RWPE1 (cell line): Measurements from ENCODE around the gene ZNF436.
A peak's percentile ranks its signal among the peaks of the same experiment; 100 is the strongest.

ENCODE experiments used
- CTCF ChIA-PET: fragments of 350-600 bp; sonication (Branson Sonifier 250); formaldehyde crosslinking; extraction: SDS; loops from one replicate; lab custom pipeline; 2021; lab: Yijun Ruan, JAX
- POLR2A ChIA-PET: fragments of 400-600 bp; formaldehyde crosslinking; extraction: SDS; loops from one replicate; lab custom pipeline; 2020; ENCODE audit warnings: antibody characterized with exemption; ENCODE audit not compliant: low non-redundant PET; lab: Yijun Ruan, JAX
- DNase-seq: peaks from one replicate; pipeline ENCODE4 v3.0.0; 2012; ENCODE audit warnings: low spot score
- H3K27ac ChIP-seq: fragments of 450-650 bp; 2 replicates; pipeline ENCODE4 v1.5.1; 2017
- TF ChIP-seq, protein P1 (sequence below): fragments of 450-650 bp; conservative IDR thresholded peaks from 2 replicates; pipeline ENCODE4 v1.5.1; 2017; ENCODE audit warnings: low read depth, mild to moderate bottlenecking

Gene ZNF436

DNA sequence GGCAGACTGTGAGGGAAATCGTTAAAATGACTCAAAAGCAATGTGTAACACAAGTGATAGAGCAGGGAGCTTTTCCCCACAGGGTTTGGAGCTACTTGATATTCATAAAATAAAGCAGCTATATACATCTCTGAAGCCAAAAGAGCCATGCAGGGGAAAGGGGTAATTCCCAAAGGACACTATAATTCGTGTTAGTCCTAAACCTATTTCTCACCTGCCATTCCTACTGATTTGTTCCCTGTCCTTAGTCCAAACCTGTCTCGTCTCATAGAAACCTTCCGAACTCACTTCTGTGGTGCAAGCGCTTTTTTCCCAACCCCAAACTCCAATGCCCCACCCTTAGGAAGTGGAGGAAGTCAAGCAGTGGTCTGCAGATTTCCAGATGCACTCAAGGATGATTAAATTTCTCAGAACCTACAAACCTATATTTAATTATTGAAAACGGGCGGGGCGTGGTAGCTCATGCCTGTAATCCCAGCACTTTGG is 24.6 kb downstream of the ZNF436 start:
- peak overlapping the region; percentile 97 for H3K27ac ChIP-seq
- ChIA-PET CTCF (interaction anchor here (1.7 to 2.1 kb wide), 2 partner anchors 59 to 195 kb away, joined by 10 read pairs; no protein-coding TSS in a partner anchor), POLR2A (interaction anchor here (0.5 to 1.6 kb wide), 2 partner anchors 23 to 332 kb away, joined by 5 to 24 read pairs; no protein-coding TSS in a partner anchor)
- TF ChIP-seq, protein P1, sequence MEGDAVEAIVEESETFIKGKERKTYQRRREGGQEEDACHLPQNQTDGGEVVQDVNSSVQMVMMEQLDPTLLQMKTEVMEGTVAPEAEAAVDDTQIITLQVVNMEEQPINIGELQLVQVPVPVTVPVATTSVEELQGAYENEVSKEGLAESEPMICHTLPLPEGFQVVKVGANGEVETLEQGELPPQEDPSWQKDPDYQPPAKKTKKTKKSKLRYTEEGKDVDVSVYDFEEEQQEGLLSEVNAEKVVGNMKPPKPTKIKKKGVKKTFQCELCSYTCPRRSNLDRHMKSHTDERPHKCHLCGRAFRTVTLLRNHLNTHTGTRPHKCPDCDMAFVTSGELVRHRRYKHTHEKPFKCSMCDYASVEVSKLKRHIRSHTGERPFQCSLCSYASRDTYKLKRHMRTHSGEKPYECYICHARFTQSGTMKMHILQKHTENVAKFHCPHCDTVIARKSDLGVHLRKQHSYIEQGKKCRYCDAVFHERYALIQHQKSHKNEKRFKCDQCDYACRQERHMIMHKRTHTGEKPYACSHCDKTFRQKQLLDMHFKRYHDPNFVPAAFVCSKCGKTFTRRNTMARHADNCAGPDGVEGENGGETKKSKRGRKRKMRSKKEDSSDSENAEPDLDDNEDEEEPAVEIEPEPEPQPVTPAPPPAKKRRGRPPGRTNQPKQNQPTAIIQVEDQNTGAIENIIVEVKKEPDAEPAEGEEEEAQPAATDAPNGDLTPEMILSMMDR, result no peak
- DNase-seq, result peak; percentile 15

- TF ChIP-seq, protein P1, result no peak
- peak; percentile 98 for DNase-seq
- ChIA-PET CTCF (interaction anchor here (0.6 to 2.1 kb wide), 3 partner anchors 45 to 195 kb away, joined by 5 to 10 read pairs (median 10); no protein-coding TSS in a partner anchor), POLR2A (interaction anchor here (0.5 to 1.6 kb wide), 4 partner anchors 23 to 333 kb away, joined by 3 to 24 read pairs (median 4); no protein-coding TSS in a partner anchor)
- peak within 1 kb of the TSS; percentile 97 for H3K27ac ChIP-seq
Measured at GRCh38 chr1:23344111-23344986, 25.3 kb downstream of the ZNF436 start, which contains the start of gene HNRNPR. TSS of gene HNRNPR (minus strand) at chr1:23344284. CDS start at chr1:23341008, 3,276 bp downstream.

DNA sequence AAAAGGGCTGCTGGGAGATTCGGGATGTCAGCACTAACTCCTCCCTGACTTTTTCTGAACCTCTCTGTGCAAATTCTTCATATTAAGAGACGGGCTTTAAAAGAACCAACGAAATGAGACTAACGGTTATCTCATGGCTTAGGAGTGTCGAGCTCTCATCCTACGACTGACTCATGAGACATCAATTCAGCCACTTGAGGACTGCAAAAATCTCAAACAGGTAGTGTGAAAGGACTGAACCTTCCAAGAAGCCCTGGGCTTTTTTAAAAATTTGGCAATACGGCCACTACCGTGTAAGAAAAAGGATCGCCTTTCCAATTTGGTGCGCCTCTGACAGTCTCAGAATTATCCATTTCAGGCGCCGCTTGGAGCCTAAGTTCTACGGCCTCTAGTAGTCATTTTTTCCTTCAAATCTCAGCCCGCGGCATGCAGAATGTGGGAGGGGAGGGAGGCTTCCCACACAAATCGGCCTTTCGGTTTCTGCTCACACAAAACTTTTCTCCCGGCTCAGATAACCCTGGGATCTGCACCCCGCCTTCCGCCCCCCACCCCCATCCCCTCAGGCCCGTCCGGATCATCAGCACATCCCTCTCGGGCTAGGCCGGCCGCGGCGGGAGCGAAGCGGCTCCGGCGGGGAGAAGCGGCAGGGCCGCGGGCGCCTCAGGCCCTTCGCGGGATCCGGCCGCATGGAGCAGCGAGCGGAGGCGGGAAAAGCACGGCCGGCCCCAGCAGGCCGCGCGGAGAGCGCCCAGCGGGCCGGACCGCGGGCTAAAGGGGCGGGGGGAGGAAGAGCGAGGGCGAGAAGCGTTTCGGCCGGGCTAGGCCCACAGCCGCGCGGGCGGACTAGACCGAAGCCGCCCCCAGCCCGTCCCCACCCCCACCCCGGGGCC is 26.2 kb downstream of the ZNF436 start:
- DNase-seq, result peak; percentile 17
- POLR2A ChIA-PET, result interaction anchor here (1.6 kb wide), 1 partner anchor 24 kb away, joined by 24 read pairs; no protein-coding TSS in a partner anchor
- TF ChIP-seq, protein P1, result no peak
- H3K27ac ChIP-seq, result peak overlapping the region; percentile 97
- CTCF ChIA-PET, result interaction anchor here (0.6 to 1.7 kb wide), 2 partner anchors 61 to 255 kb away, joined by 3 to 10 read pairs; no protein-coding TSS in a partner anchor

GRCh38 chr1:23341931-23342692 is 27.5 kb downstream of the ZNF436 start:
- no peak overlapping the region for H3K27ac ChIP-seq
- CTCF ChIA-PET, result interaction anchor here (1.1 to 2.6 kb wide), 2 partner anchors 35 to 62 kb away, joined by 3 to 12 read pairs; no protein-coding TSS in a partner anchor
- no peak for DNase-seq
- TF ChIP-seq, protein P1, result no peak
- POLR2A ChIA-PET, result no interaction called here

DNA sequence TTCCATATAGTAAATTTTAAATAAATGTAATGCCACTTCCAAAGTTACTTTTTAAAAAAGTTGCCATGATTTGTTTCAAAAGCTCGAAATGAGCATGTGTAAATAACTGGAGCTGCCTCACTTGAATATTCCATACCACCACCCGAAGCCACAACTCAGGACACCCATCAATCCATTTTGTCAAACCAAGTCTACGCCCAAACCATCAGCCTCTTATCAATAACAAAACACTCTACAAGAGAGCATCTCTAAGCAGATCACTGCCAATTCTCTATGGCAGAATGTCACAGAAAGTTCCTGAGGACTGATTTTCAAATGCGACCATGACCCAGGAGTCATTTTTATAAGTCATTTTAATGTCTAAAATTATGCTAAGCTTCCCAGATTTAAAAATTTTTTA is 30.0 kb downstream of the ZNF436 start:
- H3K27ac ChIP-seq, result no peak overlapping the region
- POLR2A ChIA-PET, result no interaction called here
- DNase-seq, result no peak
- TF ChIP-seq, protein P1, result no peak
- CTCF ChIA-PET, result interaction anchor here (0.7 to 2.6 kb wide), 2 partner anchors 65 to 148 kb away, joined by 3 to 12 read pairs; no protein-coding TSS in a partner anchor
